Posterior cingulate gyrus (tissue), 11 donors: ENCODE results near the gene SYT1.
"Not testable (repeated sequence)": the region's sequence is repeated elsewhere in the genome, so short reads cannot be mapped to it uniquely, and the experiment has no call there.

Experiments
- DNase-seq, 10 donors: peaks; one replicate each; pipeline versions ENCODE4 v3.0.0 to v3.0.0-alpha.2; 2020 to 2021; ENCODE audit warnings: mixed read lengths in 3 of 10
- intact Hi-C: fragments of 100-400 bp; cut with DNase I; formaldehyde crosslinking; loops from one replicate; pipeline ENCODE4 v1.15.1; 2023

SYT1 gene

DNA sequence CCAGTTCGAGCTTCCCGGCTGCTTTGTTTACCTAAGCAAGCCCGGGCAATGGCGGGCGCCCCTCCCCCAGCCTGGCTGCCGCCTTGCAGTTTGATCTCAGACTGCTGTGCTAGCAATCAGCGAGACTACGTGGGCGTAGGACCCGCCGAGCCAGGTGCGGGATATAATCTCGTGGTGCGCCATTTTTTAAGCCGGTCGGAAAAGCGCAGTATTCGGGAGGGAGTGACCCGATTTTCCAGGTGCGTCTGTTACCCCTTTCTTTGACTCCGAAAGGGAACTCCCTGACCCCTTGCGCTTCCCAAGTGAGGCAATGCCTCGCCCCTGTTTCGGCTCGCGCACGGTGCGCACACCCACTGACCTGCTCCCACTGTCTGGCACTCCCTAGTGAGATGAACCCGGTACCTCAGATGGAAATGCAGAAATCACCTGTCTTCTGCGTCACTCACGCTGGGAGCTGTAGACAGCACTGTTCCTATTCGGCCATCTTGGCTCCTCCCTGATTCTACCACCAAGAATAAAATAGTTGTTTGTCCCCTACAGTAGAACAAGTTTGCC is 180.7 kb downstream of the SYT1 start:
- intact Hi-C loops = not testable (repeated sequence)
- peak in 4 of 10 donors; percentile 6 to 64 (median 56) for DNase-seq

- intact Hi-C loops = no loop called here
- DNase-seq = no peak
Observed at GRCh38 chr12:79046021-79046420, 181.4 kb downstream of the SYT1 start.

GRCh38 chr12:79048962-79049361 is 184.4 kb downstream of the SYT1 start:
- no peak for DNase-seq
- intact Hi-C loops = no loop called here

DNA sequence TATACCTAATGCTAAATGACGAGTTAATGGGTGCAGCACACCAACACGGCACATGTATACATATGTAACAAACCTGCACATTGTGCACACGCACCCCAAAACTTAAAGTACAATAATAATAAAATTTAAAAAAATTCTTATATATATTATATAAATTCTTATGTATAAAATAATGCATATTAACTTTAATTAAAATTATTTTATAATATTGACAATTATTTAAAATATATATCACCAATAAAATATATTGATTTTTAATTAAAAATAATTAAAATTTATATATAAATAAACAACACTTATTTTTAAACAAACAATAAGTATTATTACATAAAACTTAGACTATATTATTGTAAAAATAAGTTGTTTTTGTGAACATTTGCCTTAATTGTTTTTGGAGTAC is 188.8 kb downstream of the SYT1 start:
- intact Hi-C loops = no loop called here
- no peak for DNase-seq

DNA sequence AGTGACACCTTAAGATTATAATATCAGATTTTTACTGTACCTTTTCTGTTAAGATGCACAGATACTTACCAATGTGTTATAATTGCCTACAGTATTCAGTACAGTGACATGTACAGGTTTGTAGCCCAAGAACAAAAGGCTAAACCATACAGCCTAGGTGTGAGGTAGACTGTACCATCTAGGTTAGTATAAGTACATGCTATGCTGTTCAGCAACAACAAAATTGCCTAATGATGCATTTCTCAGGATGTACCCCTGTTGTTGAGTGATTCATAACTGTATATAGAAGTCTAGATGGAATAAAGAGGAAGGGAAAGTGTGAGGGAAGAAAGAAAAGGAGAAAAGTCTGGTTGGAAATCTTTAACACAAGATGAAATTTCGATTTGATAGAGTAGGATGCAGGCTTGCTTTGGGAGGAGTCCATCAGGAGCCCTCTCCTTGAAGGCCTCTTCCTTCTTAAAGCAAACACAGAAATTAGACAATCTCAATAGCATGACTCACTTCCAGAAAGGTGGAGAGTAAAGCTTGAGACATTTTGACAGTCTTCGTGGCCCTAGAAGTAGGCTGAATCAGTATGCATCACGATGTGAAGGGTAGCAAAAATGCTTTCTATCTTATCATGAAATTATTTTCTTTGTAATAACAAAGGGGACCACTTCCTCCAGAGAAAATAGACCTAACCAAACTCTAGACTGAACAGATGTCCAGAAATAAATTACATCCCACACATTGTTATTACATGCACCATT is 191.5 kb downstream of the SYT1 start:
- intact Hi-C loops = no loop called here
- no peak for DNase-seq

GRCh38 chr12:79056775-79057174 is 192.2 kb downstream of the SYT1 start:
- no peak for DNase-seq

GRCh38 chr12:79057540-79057939 is 193.0 kb downstream of the SYT1 start:
- DNase-seq = no peak
- intact Hi-C loops = no loop called here

More at GRCh38 chr12:79056775-79057174, 192.2 kb downstream of the SYT1 start:
- intact Hi-C loops = no loop called here

DNA sequence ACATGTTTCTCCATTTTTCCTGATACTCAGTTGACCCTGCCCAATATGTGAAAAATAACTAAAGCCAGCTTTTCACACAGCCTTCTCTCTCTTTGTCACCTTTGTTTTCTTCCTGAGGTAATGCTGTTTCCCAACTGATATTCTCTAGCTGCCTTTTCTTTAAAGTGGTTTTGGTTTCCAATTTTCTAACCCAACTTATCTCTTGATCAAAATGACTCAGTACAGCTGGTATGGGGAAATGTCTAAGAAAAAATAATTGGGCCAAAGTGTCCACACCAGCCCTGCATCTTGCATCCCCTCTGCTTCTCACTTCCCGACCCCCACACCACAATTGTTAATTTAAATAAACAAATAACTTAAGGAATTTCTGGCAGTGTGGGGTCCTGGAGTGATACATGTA is 193.8 kb downstream of the SYT1 start:
- DNase-seq = no peak
- intact Hi-C loops = no loop called here

DNA sequence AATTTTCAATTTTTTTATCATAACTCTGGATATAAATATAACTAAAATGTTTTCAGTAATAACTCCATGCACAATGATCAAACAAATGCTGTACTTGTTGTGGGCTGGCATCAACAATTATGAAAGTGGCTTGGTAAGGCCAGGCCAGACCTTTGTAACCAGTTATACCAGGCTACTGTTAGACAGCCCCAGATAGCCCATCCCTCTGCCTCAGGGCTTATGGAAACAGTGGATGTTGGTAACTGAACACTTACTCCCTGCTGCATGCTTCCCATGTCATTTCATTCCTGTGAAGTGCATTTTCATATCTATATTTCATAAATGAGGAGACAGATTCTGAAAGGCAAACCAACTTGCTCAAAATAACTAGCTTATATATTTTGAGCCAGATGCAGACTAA is 195.0 kb downstream of the SYT1 start:
- intact Hi-C loops = no loop called here
- DNase-seq = no peak

DNA sequence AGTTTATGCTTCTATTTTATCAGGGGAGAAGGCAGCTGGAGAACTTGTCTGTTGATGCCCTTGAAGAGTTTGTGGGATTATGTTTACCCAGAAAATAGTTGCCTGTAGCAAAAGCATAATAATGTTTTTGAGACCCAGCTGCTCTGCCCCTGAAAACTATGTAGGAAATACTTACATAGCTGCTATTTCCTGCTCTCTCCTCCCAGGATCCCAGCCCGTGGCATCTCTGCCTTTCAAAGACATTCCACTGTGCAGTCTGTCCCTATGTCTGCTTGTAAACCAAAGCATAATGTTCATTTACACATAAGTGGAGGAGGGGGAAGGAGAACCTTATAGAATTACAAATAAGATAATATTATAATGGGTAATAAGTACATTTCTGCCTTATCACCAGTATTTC is 198.7 kb downstream of the SYT1 start:
- intact Hi-C loops = no loop called here
- no peak for DNase-seq

DNA sequence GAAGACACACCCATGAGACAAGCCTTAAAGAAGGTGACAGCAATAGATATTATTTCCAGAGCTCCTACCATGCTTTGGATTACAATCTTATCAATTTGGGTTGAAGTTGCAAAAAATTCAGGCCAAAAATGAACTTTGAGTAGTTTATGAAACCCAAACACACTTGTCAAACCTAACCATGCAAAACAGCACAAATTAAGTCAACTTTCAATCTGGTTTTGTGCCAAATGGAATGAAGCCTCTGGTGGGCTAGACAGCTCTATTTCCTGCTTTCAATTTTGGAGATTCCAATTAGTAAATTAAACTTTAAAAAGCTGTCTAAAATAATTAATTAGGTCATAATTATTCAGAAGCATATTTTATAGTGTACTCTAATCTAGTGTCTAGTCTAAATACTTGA is 203.4 kb downstream of the SYT1 start:
- DNase-seq = no peak
- intact Hi-C loops = no loop called here

GRCh38 chr12:79069009-79069408 is 204.4 kb downstream of the SYT1 start:
- DNase-seq = no peak
- intact Hi-C loops = no loop called here

DNA sequence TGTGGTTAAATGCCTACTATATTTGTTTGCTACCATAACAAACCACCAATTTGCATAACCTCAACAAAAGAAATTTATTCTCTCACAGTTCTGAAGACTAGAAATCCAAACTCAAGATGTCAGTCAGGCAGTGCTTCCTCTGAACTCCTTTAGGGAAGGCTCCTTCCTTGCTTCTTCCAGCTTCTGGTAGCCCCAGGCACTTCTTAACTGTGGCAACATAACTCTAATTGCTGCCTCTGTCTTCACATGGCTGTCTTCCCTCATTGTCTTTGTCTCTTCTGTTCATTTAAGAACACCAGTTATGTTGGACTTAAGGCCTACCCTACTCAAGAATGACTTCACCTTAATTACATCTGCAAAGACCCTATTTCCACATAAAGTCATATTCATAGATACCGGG is 206.9 kb downstream of the SYT1 start:
- DNase-seq = no peak
- intact Hi-C loops = no loop called here

DNA sequence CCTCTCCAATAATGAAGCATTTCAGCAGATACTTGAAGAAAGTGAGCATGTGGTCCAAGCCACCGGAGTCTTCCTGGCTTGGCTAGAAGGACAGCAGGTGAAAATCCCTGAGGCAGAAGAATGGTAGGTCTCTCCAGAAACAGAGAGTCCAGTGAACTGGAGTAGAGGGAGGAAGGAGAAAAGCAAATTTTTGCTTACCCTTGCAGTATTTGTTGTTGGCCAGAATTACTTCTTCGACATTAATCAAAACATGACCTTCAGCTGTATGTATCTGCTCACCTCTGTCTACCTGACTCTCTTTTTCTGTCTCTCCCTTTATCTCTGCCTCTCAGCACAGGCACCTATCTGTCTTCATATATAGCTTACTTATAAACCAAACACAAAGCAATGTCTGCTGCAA is 208.9 kb downstream of the SYT1 start:
- no peak for DNase-seq
- intact Hi-C loops = no loop called here

GRCh38 chr12:79082595-79082994 is 218.0 kb downstream of the SYT1 start:
- intact Hi-C loops = no loop called here
- DNase-seq = no peak

DNA sequence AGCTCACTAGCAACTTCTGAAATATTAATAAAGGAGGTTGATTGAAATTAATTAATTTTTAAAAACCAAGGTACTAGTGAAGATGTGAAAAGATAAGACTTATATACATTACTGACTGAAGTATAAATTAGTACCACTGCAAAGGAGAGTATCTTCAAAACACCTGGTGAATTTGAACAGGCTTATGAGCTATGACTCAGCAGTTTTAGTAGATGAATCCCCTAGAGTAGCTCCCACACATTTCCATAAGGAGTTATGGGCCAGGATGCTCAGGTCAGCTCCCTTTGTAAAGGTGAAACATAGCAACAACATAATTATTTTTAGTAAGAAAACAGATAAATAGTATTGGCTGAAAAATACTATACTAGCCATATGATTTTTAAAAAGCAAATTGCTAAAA is 218.6 kb downstream of the SYT1 start:
- DNase-seq = no peak

GRCh38 chr12:79085106-79085682 is 220.6 kb downstream of the SYT1 start:
- intact Hi-C loops = no loop called here
- DNase-seq = no peak

More for the DNA sequence above, 218.6 kb downstream of the SYT1 start:
- intact Hi-C loops = no loop called here

DNA sequence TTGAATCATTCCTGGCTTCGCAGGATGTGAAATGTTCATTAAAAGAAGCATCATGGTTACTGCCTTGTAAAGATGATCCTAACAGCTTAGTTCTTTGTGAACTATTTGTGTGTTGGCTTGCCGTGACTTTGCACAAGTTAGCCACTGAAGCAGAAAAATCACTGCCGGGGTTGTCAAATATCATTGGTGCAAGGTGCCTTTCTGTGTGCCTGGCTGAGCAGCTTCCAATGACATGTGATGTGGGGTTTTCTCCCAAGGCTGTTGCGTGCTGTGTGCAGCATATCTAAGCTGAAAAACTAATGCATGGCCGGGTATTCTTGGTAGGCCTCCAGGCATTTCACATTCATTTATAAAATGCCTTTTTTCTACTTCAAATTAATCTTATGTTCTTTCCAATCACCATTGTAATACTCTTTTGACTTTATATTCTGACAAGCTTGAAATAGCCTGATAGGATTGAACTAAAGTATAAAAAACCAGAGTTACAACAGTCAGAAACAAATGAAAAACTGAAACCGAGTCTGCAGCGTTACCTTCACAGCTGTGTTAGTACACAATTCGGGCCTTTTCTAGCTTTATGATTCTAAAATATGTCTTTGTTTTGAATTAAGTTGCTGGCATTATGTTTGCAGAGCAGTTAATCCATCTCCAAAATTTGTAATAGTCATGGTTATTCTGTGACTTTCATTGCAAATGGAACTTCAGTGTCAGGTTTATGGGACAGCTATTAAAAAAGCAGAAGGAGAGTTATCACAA is 222.1 kb downstream of the SYT1 start:
- no peak for DNase-seq
- intact Hi-C loops = no loop called here

DNA sequence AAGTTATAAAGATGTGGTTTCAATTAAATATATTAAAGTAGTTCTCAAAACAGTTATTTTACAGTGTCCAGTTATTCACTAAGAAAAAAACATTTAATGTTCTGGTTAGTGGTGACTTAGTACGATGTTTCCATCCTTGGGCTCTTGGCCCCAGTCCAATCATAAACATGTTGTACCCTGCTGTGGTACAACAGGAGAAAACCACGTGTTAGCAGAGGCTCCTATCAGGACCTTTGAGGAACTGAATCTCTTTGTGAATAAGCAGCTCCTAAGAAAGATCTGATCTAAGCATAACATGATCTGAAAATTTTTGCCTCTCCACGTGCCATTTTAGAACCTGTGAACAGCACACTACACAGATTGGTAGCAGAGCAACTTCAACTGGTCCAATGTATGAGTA is 234.0 kb downstream of the SYT1 start:
- peak in 1 of 10 donors; percentile 14 for DNase-seq
- intact Hi-C loops = no loop called here

DNA sequence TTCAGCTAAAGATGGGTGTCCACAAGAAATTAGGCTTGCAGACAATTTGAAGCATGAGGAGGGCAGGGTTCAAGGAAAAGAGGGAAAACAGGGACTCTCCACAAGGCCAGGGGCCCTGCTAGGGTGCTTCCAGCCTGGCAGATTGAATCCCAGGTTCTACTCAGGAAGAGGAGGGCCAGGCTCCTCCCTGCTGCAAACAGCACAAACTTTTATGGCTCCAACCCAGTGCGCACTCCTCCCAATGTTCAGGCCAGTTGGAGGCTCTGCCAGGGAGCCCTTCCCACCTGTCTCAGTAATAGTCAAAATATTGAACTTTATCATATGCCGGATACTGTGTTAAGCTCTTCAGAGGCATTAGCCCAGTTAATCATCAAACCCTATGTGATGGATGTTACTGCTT is 244.4 kb downstream of the SYT1 start:
- intact Hi-C loops = no loop called here
- peak in 1 of 10 donors; percentile 28 for DNase-seq

- intact Hi-C loops = no loop called here
- DNase-seq = no peak
Observed at GRCh38 chr12:79114896-79115295, 250.3 kb downstream of the SYT1 start.
